Duodenal mucosa (tissue), 2 donors: ENCODE results near the gene CRY2.

Experiments
- H3K27ac ChIP-seq: one replicate; pipeline ENCODE4 v1.7.0; 2013; ENCODE audit warnings: low read depth, low read length
- H3K27me3 ChIP-seq, 2 donors: one replicate each; pipeline ENCODE4 v1.7.0; 2013; ENCODE audit warnings: low read length in 2 of 2, control low read depth in 1 of 2; ENCODE audit not compliant: insufficient read depth in 2 of 2, control insufficient read depth in 1 of 2
- H3K36me3 ChIP-seq, 2 donors: one replicate each; pipeline ENCODE4 v1.7.0; 2013; ENCODE audit warnings: low read length in 2 of 2, control low read depth in 1 of 2; ENCODE audit not compliant: insufficient read depth in 2 of 2, control insufficient read depth in 1 of 2
- H3K4me1 ChIP-seq, 2 donors: one replicate each; pipeline ENCODE4 v1.7.0; 2013; ENCODE audit warnings: low read length in 2 of 2, control low read depth in 1 of 2; ENCODE audit not compliant: insufficient read depth in 2 of 2, control insufficient read depth in 1 of 2
- H3K4me3 ChIP-seq, 2 donors: one replicate each; pipeline ENCODE4 v1.7.0; 2013; ENCODE audit warnings: low read length in 2 of 2, low read depth in 1 of 2
- H3K9ac ChIP-seq, 2 donors: one replicate each; pipeline ENCODE4 v1.7.0; 2013; ENCODE audit warnings: low read length in 2 of 2, low read depth in 1 of 2
- H3K9me3 ChIP-seq, 2 donors: one replicate each; pipeline ENCODE4 v1.7.0; 2013; ENCODE audit warnings: low read length in 2 of 2, control low read depth in 1 of 2; ENCODE audit not compliant: control insufficient read depth in 1 of 2

CRY2 gene

GRCh38 chr11:45858751-45859398 is 11.6 kb downstream of the CRY2 start:
- peaks cover 50 to 69% of the 10 kb centered on the region in 2 donors for H3K36me3 ChIP-seq
- H3K4me1 ChIP-seq: peaks cover 32% of the 10 kb centered on the region in 2 donors

GRCh38 chr11:45859661-45860140 is 12.4 kb downstream of the CRY2 start:
- Histone ChIP-seq H3K27ac (peak overlapping the region; percentile 50), H3K9ac (no peak overlapping the region), H3K9me3 (no peaks in the 10 kb centered on the region), H3K27me3 (no peaks in the 10 kb centered on the region), H3K4me3 (no peak overlapping the region), H3K4me1 (peaks cover 29 to 32% of the 10 kb centered on the region in 2 donors), H3K36me3 (peaks cover 55 to 72% of the 10 kb centered on the region in 2 donors)

More at GRCh38 chr11:45858751-45859398, 11.6 kb downstream of the CRY2 start:
- peak overlapping the region; percentile 53 for H3K27ac ChIP-seq
- no peak overlapping the region for H3K9ac ChIP-seq
- no peaks in the 10 kb centered on the region for H3K27me3 ChIP-seq
- no peaks in the 10 kb centered on the region for H3K9me3 ChIP-seq
- H3K4me3 ChIP-seq: no peak overlapping the region

GRCh38 chr11:45860348-45860747 is 13.1 kb downstream of the CRY2 start:
- Histone ChIP-seq H3K4me1 (peaks cover 29 to 32% of the 10 kb centered on the region in 2 donors), H3K36me3 (peaks cover 55 to 72% of the 10 kb centered on the region in 2 donors)

GRCh38 chr11:45860764-45861510 is 13.7 kb downstream of the CRY2 start:
- H3K36me3 ChIP-seq: peaks cover 51 to 71% of the 10 kb centered on the region in 2 donors
- no peak overlapping the region for H3K9ac ChIP-seq
- peaks cover 29 to 32% of the 10 kb centered on the region in 2 donors for H3K4me1 ChIP-seq
- H3K27me3 ChIP-seq: no peaks in the 10 kb centered on the region
- H3K4me3 ChIP-seq: no peak overlapping the region
- no peak overlapping the region for H3K27ac ChIP-seq
- no peaks in the 10 kb centered on the region for H3K9me3 ChIP-seq

More at GRCh38 chr11:45860348-45860747, 13.1 kb downstream of the CRY2 start:
- Histone ChIP-seq H3K4me3 (no peak overlapping the region), H3K9ac (no peak overlapping the region), H3K27me3 (no peaks in the 10 kb centered on the region), H3K27ac (no peak overlapping the region), H3K9me3 (no peaks in the 10 kb centered on the region)

GRCh38 chr11:45864041-45864440 is 16.8 kb downstream of the CRY2 start:
- Histone ChIP-seq H3K36me3 (peaks cover 47 to 77% of the 10 kb centered on the region in 2 donors), H3K27ac (no peak overlapping the region), H3K4me3 (no peak overlapping the region), H3K27me3 (no peaks in the 10 kb centered on the region), H3K4me1 (peaks cover 11% of the 10 kb centered on the region in 2 donors), H3K9me3 (no peaks in the 10 kb centered on the region), H3K9ac (no peak overlapping the region)

- Histone ChIP-seq H3K4me1 (no peaks in the 10 kb centered on the region), H3K4me3 (no peak overlapping the region), H3K27ac (no peak overlapping the region), H3K27me3 (no peaks in the 10 kb centered on the region), H3K9me3 (no peaks in the 10 kb centered on the region), H3K36me3 (peaks cover 45 to 88% of the 10 kb centered on the region in 2 donors), H3K9ac (no peak overlapping the region)
These were observed 22.3 kb downstream of the CRY2 start for GRCh38 chr11:45869551-45869950.

GRCh38 chr11:45870706-45871105 is 23.4 kb downstream of the CRY2 start:
- H3K4me3 ChIP-seq: no peak overlapping the region
- H3K36me3 ChIP-seq: peaks cover 48 to 90% of the 10 kb centered on the region in 2 donors
- H3K9me3 ChIP-seq: no peaks in the 10 kb centered on the region

GRCh38 chr11:45871638-45872037 is 24.4 kb downstream of the CRY2 start:
- H3K4me3 ChIP-seq: no peak overlapping the region
- H3K27me3 ChIP-seq: no peaks in the 10 kb centered on the region
- no peak overlapping the region for H3K9ac ChIP-seq
- H3K27ac ChIP-seq: no peak overlapping the region
- H3K9me3 ChIP-seq: no peaks in the 10 kb centered on the region
- H3K36me3 ChIP-seq: peaks cover 53 to 88% of the 10 kb centered on the region in 2 donors
- no peaks in the 10 kb centered on the region for H3K4me1 ChIP-seq

More at GRCh38 chr11:45870706-45871105, 23.4 kb downstream of the CRY2 start:
- Histone ChIP-seq H3K4me1 (no peaks in the 10 kb centered on the region), H3K27me3 (no peaks in the 10 kb centered on the region), H3K9ac (no peak overlapping the region), H3K27ac (no peak overlapping the region)

- no peak overlapping the region for H3K27ac ChIP-seq
- no peaks in the 10 kb centered on the region for H3K27me3 ChIP-seq
- no peaks in the 10 kb centered on the region for H3K9me3 ChIP-seq
- no peaks in the 10 kb centered on the region for H3K4me1 ChIP-seq
- H3K36me3 ChIP-seq: peaks cover 54 to 87% of the 10 kb centered on the region in 2 donors
- no peak overlapping the region for H3K9ac ChIP-seq
- H3K4me3 ChIP-seq: no peak overlapping the region
These were observed 25.5 kb downstream of the CRY2 start for GRCh38 chr11:45872651-45873356.

- Histone ChIP-seq H3K27ac (no peak overlapping the region), H3K9ac (no peak overlapping the region), H3K27me3 (no peaks in the 10 kb centered on the region), H3K4me3 (no peak overlapping the region), H3K4me1 (no peaks in the 10 kb centered on the region), H3K9me3 (no peaks in the 10 kb centered on the region), H3K36me3 (peaks cover 49 to 74% of the 10 kb centered on the region in 2 donors)
These were observed 29.1 kb downstream of the CRY2 start for GRCh38 chr11:45876401-45876800.
